WTC11 (cell line): ENCODE data around the gene GRB10. TPM values are rescaled to one million over a fixed set of nuclear protein-coding genes. Genes with fewer than 3 reads are reported as not detected.

Experiments
- ATAC-seq: fragments of 200-7000 bp; cut with Tn5 transposase; 2 replicates; pipeline ENCODE4 v1.10.0; 2021; ENCODE audit warnings: mild to moderate bottlenecking, moderate library complexity
- CTCF ChIA-PET: fragments of 300-600 bp; sonication (Branson Sonifier 250); formaldehyde crosslinking; loops from one replicate; lab custom pipeline; 2021; ENCODE audit warnings: antibody characterized with exemption; lab: Charles Lee
- POLR2A ChIA-PET: fragments of 350-600 bp; sonication (Branson Sonifier 250); formaldehyde crosslinking; loops from one replicate; lab custom pipeline; 2021; ENCODE audit warnings: antibody characterized with exemption; lab: Charles Lee
- DNase-seq: peaks from one replicate; pipeline ENCODE4 v3.0.0; 2021; ENCODE audit warnings: low spot score
- H3K27ac Mint-ChIP-seq: 2 replicates; pipeline ENCODE4 v1.8.0; 2021; ENCODE audit warnings: mixed read lengths
- H3K27me3 Mint-ChIP-seq: 2 replicates; pipeline ENCODE4 v1.8.0; 2021; ENCODE audit warnings: low read depth, mild to moderate bottlenecking, moderate library complexity, mixed read lengths
- H3K36me3 Mint-ChIP-seq: 2 replicates; pipeline ENCODE4 v1.8.0; 2021; ENCODE audit warnings: mixed read lengths
- H3K4me1 Mint-ChIP-seq: 2 replicates; pipeline ENCODE4 v1.8.0; 2022; ENCODE audit warnings: mixed read lengths
- H3K4me3 Mint-ChIP-seq: 2 replicates; pipeline ENCODE4 v1.8.0; 2021; ENCODE audit warnings: mild to moderate bottlenecking, moderate library complexity, mixed read lengths
- H3K9me3 Mint-ChIP-seq: 2 replicates; pipeline ENCODE4 v1.8.0; 2021; ENCODE audit warnings: mixed read lengths
- ARID4B ChIP-seq: sonication (generic); formaldehyde crosslinking; IDR thresholded peaks from 2 replicates; pipeline ENCODE4 v1.8.0; 2023; ENCODE audit warnings: missing genetic modification reagents, mild to moderate bottlenecking, borderline replicate concordance
- ATF2 ChIP-seq: sonication (generic); formaldehyde crosslinking; IDR thresholded peaks from 2 replicates; pipeline ENCODE4 v1.8.1; 2022; ENCODE audit warnings: low read depth, missing genetic modification reagents, borderline replicate concordance
- ATF3 ChIP-seq: sonication (generic); formaldehyde crosslinking; conservative IDR thresholded peaks from 2 replicates; pipeline ENCODE4 v1.8.1; 2022; ENCODE audit warnings: mild to moderate bottlenecking, missing genetic modification reagents
- ATF6 ChIP-seq: sonication (generic); formaldehyde crosslinking; IDR thresholded peaks from 2 replicates; pipeline ENCODE4 v1.8.1; 2023; ENCODE audit warnings: mild to moderate bottlenecking, missing genetic modification reagents
- E2F5 ChIP-seq: sonication (generic); formaldehyde crosslinking; IDR thresholded peaks from 2 replicates; pipeline ENCODE4 v1.8.1; 2022; ENCODE audit warnings: mild to moderate bottlenecking, moderate library complexity, missing genetic modification reagents
- GTF2I ChIP-seq: fragments of 250-450 bp; sonication (Bioruptor Pico); conservative IDR thresholded peaks from 2 replicates; pipeline ENCODE4 v1.4.0; 2021; ENCODE audit warnings: mild to moderate bottlenecking
- MLX ChIP-seq: sonication (generic); formaldehyde crosslinking; IDR thresholded peaks from 2 replicates; pipeline ENCODE4 v1.8.1; 2023; ENCODE audit warnings: mild to moderate bottlenecking, missing genetic modification reagents, moderate library complexity
- NFYB ChIP-seq: sonication (generic); formaldehyde crosslinking; conservative IDR thresholded peaks from 2 replicates; pipeline ENCODE4 v1.8.0; 2022; ENCODE audit warnings: low read depth, missing genetic modification reagents
- NR2C2 ChIP-seq: sonication (generic); formaldehyde crosslinking; IDR thresholded peaks from 2 replicates; pipeline ENCODE4 v1.8.0; 2022; ENCODE audit warnings: mild to moderate bottlenecking, missing genetic modification reagents
- PRDM15 ChIP-seq: sonication (generic); formaldehyde crosslinking; IDR thresholded peaks from 2 replicates; pipeline ENCODE4 v1.8.0; 2022; ENCODE audit warnings: missing genetic modification reagents
- TP53 ChIP-seq: sonication (generic); formaldehyde crosslinking; IDR thresholded peaks from 2 replicates; pipeline ENCODE4 v1.8.1; 2023; ENCODE audit warnings: mild to moderate bottlenecking, missing genetic modification reagents
- ZNF219 ChIP-seq: sonication (generic); formaldehyde crosslinking; IDR thresholded peaks from 2 replicates; pipeline ENCODE4 v1.8.0; 2023; ENCODE audit warnings: missing genetic modification reagents, mild to moderate bottlenecking, borderline replicate concordance
- ZNF281 ChIP-seq: sonication (generic); formaldehyde crosslinking; IDR thresholded peaks from 2 replicates; pipeline ENCODE4 v1.8.0; 2023; ENCODE audit warnings: mild to moderate bottlenecking, missing genetic modification reagents
- ZNF425 ChIP-seq: fragments of 250-450 bp; sonication (Bioruptor Pico); conservative IDR thresholded peaks from 2 replicates; pipeline ENCODE4 v1.9.0; 2021; ENCODE audit warnings: mild to moderate bottlenecking
- ZNF671 ChIP-seq: fragments of 250-450 bp; sonication (Bioruptor Pico); IDR thresholded peaks from 2 replicates; pipeline ENCODE4 v1.8.0; 2021; ENCODE audit warnings: mild to moderate bottlenecking
- total RNA-seq: library from RNA; stranded (reverse); gene quantifications from 3 replicates; pipeline ENCODE4 v1.2.3, GENCODE V29; 2021

The GRB10 gene
- total RNA-seq, 1 experiment from 2014 or later = 103 TPM

GRCh38 chr7:50660830-50661175 lies 121.9 kb downstream of the GRB10 start:
- Mint-ChIP-seq H3K9me3 (no peaks in the 10 kb centered on the region), H3K4me3 (no peak overlapping the region), H3K36me3 (peaks cover 16% of the 10 kb centered on the region), H3K27me3 (no peaks in the 10 kb centered on the region), H3K4me1 (peaks cover 2% of the 10 kb centered on the region), H3K27ac (no peak overlapping the region; the same call in 1 of the 2 replicates)
- ChIA-PET CTCF (no interaction called here), POLR2A (no interaction called here)
- no peak for DNase-seq
- no peak for ATAC-seq
- TF ChIP-seq PRDM15 (CRISPR knock-in tag) (no peak), NR2C2 (no peak), NFYB (CRISPR knock-in tag) (no peak), TP53 (no peak), GTF2I (CRISPR knock-in tag) (no peak), ATF6 (no peak), ZNF425 (no peak), ZNF671 (CRISPR knock-in tag) (no peak), MLX (CRISPR knock-in tag) (no peak), E2F5 (no peak), ZNF219 (no peak), ARID4B (CRISPR knock-in tag) (no peak), ZNF281 (no peak), ATF3 (CRISPR knock-in tag) (no peak), ATF2 (no peak)
